Articular chondrocyte of knee joint (primary cell): ENCODE measurements around the gene LYSET. TPM values are rescaled to one million over a fixed set of nuclear protein-coding genes. Genes with fewer than 3 reads are reported as not detected.

Source experiments
- total RNA-seq: library from RNA; depleted of rRNA; stranded (reverse); fragments of >200 nt; gene quantifications from 2 replicates; pipeline ENCODE4 v1.2.3, GENCODE V29; 2012

The LYSET gene, protein sequence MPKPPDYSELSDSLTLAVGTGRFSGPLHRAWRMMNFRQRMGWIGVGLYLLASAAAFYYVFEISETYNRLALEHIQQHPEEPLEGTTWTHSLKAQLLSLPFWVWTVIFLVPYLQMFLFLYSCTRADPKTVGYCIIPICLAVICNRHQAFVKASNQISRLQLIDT
- total RNA-seq: 8.9 and 12.3 TPM in 2 replicates

DNA sequence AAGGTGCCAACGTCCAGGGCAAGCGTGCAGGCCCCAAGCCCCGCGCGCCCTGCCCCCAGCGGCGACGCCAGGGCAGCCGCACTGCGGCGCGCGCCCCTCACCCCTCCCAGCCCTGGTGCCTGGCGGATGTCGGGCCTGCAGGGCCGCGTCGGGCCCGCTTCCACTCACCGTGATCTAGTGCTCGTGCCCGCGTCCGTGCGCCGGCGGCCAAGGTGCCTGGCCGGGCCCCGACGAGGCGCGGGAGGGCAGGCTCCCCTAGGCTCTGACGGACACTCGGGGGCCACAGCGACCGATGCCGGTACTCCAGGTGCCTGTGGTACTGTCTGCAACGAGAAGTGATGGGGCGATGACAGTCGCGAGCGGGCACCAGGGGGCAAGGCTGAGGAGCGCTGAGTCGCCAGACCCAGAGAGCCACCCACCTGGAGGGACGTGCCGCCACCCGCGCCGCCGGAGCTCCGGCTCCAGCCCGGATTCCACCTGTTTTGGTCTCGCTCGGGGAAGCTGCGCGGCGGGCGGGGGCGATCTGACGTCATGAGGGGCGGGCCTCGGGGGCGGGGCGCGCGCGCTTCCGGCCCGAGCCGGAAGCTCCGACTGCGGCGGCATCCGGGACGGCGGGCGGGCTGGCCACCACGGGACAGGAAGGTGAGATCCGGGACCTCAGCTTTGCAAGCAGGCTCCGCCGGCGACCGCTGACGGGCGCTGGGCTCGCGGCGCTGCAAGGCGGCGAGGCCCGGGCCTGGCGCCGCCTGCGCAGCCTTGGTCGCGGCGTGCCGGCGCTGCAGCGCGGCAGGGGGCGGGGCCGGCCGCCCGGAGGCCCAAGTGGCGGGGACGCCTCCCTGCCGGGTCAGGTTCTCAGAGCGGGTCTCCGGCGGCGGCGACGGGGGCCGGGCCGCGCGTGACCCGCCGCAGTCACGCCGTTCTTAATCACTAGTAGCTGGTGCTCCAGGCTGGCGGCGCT is at the start of gene LYSET, which contains the start of gene MOAP1:
LYSET (plus strand) TSS at position 927 of the 958 bp plus-strand sequence. CDS start 89 bp downstream, outside the sequence.
MOAP1 (minus strand) TSS at position 507 of the 958 bp plus-strand sequence. CDS start 655 bp downstream, outside the sequence.

DNA sequence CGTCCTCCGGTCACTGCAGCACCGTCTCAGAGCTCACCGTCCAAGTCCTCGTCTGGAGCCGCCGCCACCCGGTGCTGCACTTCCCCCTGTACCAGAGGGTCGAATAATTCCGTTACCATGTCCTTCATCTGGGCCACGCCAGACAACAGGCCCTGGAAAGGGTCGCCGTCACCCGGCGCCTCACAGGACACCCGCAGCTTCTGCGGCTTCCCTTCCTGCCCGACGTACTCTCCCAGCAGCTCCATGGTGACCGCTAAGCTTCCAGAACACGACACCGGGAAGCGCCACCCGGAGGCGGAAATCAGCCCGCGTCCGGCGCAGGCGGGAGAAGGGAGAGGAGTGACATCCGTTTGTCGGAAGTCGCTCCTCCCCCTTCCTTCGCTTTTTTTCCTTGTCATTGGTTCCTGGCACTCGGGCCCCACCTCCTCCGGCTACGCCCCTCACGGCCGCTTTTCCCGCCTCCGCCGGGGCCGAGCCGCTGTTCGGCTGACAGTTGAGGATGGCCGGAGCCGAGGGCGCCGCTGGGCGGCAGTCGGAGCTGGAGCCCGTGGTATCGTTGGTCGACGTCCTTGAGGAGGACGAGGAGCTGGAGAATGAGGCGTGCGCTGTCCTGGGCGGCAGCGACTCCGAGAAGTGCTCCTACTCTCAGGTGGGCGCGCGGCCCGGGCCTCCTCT is 21.8 kb downstream of the LYSET start, which contains the start of the genes GON7 and UBR7:
GON7 (minus strand) TSS at position 273 of the 675 bp plus-strand sequence; CDS start at position 245, 28 bp downstream.
UBR7 (plus strand) TSS at position 464 of the 675 bp plus-strand sequence; CDS start at position 500, 36 bp downstream.

Other genes with a start within 250 kb of the LYSET start
- 18.0 and 18.1 TPM in 2 replicates for gene ITPK1, start 69.4 kb upstream of the LYSET start, total RNA-seq
- 10.7 and 12.2 TPM in 2 replicates for gene MOAP1, start 420 bp upstream of the LYSET start, total RNA-seq
- 14.6 and 19.2 TPM in 2 replicates for gene GON7, start 21.7 kb downstream of the LYSET start, total RNA-seq
- 27.2 and 35.2 TPM in 2 replicates for gene UBR7, start 21.9 kb downstream of the LYSET start, total RNA-seq
- 40.6 and 40.9 TPM in 2 replicates for gene BTBD7, start 147.7 kb downstream of the LYSET start, total RNA-seq
- gene COX8C, start 161.9 kb downstream of the LYSET start, total RNA-seq: not detected in 2 replicates
- gene UNC79, start 245.6 kb downstream of the LYSET start, total RNA-seq: 0.11 TPM in 1 of 2 replicates, not detected in the other